T-cell (primary cell): Measurements from ENCODE around the gene VPS33A. TPM values are rescaled to one million over a fixed set of nuclear protein-coding genes. Genes with fewer than 3 reads are reported as not detected.

ENCODE experiments used
- ATAC-seq, 4 experiments: fragments of 200-7000 bp in 3 of 4; fragments of 150-1000 bp in 1 of 4; cut with Tn5 transposase; replicated peaks in 1 of 4; 1 replicate in 3 of 4; 2 replicates in 1 of 4; pipeline ENCODE4 v1.10.0; 2021; ENCODE audit warnings: moderate library complexity in 3 of 4, mild to moderate bottlenecking in 2 of 4, moderate number of reproducible peaks in 1 of 4
- CTCF ChIA-PET, 2 donors: fragments of 300-600 bp; sonication (Branson Sonifier 250); formaldehyde crosslinking; loops; one replicate each; lab custom pipeline; 2022; ENCODE audit warnings: antibody characterized with exemption in 2 of 2; lab: Charles Lee
- POLR2A ChIA-PET, 2 donors: fragments of 300-600 bp; sonication (Branson Sonifier 250); formaldehyde crosslinking; loops; one replicate each; lab custom pipeline; 2022; ENCODE audit warnings: antibody characterized with exemption in 2 of 2; lab: Charles Lee
- DNase-seq, 35 experiments: peaks; one replicate each; pipeline versions ENCODE4 v3.0.0 to v3.0.0-alpha.2; 2013 to 2023
- H3K27ac ChIP-seq: one replicate; pipeline ENCODE4 v1.5.1; 2013; ENCODE audit warnings: low read length
- H3K27me3 ChIP-seq, 2 experiments: replicated peaks in 1 of 2; 1 replicate in 1 of 2; 2 replicates in 1 of 2; pipeline versions ENCODE4 v1.6.1 to v1.7.0; 2013; ENCODE audit warnings: low read length in 1 of 2, mixed read lengths in 1 of 2; ENCODE audit not compliant: control insufficient read depth in 2 of 2, insufficient read depth in 2 of 2; ENCODE audit errors: extremely low read depth in 1 of 2
- H3K36me3 ChIP-seq, 2 donors: 1 replicate in 1 of 2; 2 replicates in 1 of 2; pipeline versions ENCODE4 v1.6.1 to v1.7.0; 2013; ENCODE audit warnings: low read length in 1 of 2; ENCODE audit not compliant: control insufficient read depth in 2 of 2, insufficient read depth in 1 of 2; ENCODE audit errors: extremely low read depth in 1 of 2
- H3K4me1 ChIP-seq, 2 experiments: 1 replicate in 1 of 2; 2 replicates in 1 of 2; pipeline versions ENCODE4 v1.6.1 to v1.7.0; 2013; ENCODE audit warnings: low read length in 2 of 2, mixed read lengths in 1 of 2; ENCODE audit not compliant: insufficient read depth in 2 of 2, control insufficient read depth in 1 of 2; ENCODE audit errors: extremely low read depth in 1 of 2
- H3K4me3 ChIP-seq, 2 donors: 1 replicate in 1 of 2; 2 replicates in 1 of 2; pipeline versions ENCODE4 v1.5.1 to v1.7.0; 2013; ENCODE audit warnings: mild to moderate bottlenecking in 2 of 2, low read length in 1 of 2, moderate library complexity in 1 of 2; ENCODE audit not compliant: control insufficient read depth in 1 of 2; ENCODE audit errors: extremely low read depth in 1 of 2
- H3K9me3 ChIP-seq: 2 replicates; pipeline ENCODE4 v1.7.0; 2013
- H3K27ac Mint-ChIP-seq, 2 donors: one replicate each; pipeline ENCODE4 v1.8.0; 2020 to 2021; ENCODE audit warnings: mild to moderate bottlenecking in 2 of 2, mixed read lengths in 2 of 2
- H3K27me3 Mint-ChIP-seq, 2 donors: one replicate each; pipeline ENCODE4 v1.8.0; 2021 to 2022; ENCODE audit warnings: mixed read lengths in 2 of 2
- H3K36me3 Mint-ChIP-seq: one replicate; pipeline ENCODE4 v1.8.0; 2021; ENCODE audit warnings: mixed read lengths
- H3K4me1 Mint-ChIP-seq, 3 donors: one replicate each; pipeline ENCODE4 v1.8.0; 2020 to 2022; ENCODE audit warnings: mixed read lengths in 3 of 3, mild to moderate bottlenecking in 1 of 3
- H3K4me3 Mint-ChIP-seq, 3 donors: one replicate each; pipeline ENCODE4 v1.8.0; 2020 to 2022; ENCODE audit warnings: mild to moderate bottlenecking in 3 of 3, mixed read lengths in 3 of 3, moderate library complexity in 3 of 3
- H3K9me3 Mint-ChIP-seq, 3 donors: one replicate each; pipeline ENCODE4 v1.8.0; 2020 to 2022; ENCODE audit warnings: mixed read lengths in 3 of 3
- WGBS: methylation state at CpG from one replicate; pipeline ENCODE4 v1.1.5; 2013; ENCODE audit warnings: missing lambda C conversion rate; ENCODE audit not compliant: insufficient coverage; 5-methylcytosine and 5-hydroxymethylcytosine counted together
- total RNA-seq, 35 experiments: library from RNA in 6 of 35; stranded (reverse) in 6 of 35; fragments of 120-200 nt in 1 of 35; gene quantifications; one replicate each; pipeline versions ENCODE4 v1.2.1 to v1.2.4 and lab custom pipeline; 2013 to 2026

The VPS33A gene
- total RNA-seq (10 to 100 TPM; 22.7 to 35.0 (median 29.5) TPM), total RNA-seq (lab: John Stamatoyannopoulos, UW) (8.8 to 41.4 (median 21.0) reads per million in 29 experiments)
- total RNA-seq (2013): 38.0 TPM

DNA sequence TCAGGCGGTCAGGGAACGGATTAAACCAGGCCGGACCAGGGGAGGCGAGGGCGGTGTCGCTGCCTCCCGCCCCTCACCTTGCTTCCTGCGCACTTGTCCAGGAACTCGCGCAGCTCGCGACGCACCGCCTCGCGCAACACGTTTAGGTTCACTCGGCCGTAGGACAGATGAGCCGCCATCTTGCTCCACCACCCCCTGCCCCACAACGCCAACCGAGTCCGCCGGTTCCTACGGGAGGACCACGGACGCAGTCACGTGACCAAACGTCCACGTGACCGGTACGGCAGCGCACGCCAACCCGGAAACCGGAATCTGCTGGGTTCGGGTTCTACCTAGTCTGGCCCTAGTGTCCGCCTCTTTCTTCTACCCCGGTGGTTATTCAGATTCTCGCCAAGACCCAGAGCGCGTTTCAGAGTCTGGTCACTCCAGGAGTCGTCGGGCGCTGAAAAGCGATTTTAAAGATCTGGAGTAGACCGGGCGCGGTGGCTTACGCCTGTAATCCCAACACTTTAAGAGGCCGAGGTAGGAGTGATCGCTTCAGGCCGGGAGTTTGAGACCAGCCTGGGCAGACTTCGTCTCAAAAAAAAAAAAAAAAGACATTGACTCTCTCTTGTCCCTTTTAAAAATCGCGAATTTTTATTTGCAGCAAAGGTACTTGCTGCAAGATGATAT lies at the start of gene VPS33A:
VPS33A (minus strand) TSS at position 265 of the 672 bp plus-strand sequence; CDS start at position 179, 86 bp downstream.
- Histone ChIP-seq H3K36me3 (peaks cover 10 to 24% of the 10 kb centered on the region in 2 donors), H3K4me3 (peak within 1 kb of the TSS; percentile 85 to 99), H3K27ac (peak within 1 kb of the TSS; percentile 94), H3K27me3 (no peaks in the 10 kb centered on the region), H3K9me3 (no peaks in the 10 kb centered on the region), H3K4me1 (peaks cover 4 to 22% of the 10 kb centered on the region in 2 experiments)
- CTCF ChIA-PET: interaction anchor here (0.6 to 2.2 kb wide), 13 partner anchors 20 to 1357 kb away, joined by 3 to 30 read pairs (median 3); partner anchors contain the start of genes DIABLO (in 1 of the 2), RHOF (in 1 of the 2) and ZCCHC8 (in 1 of the 2)
- DNase-seq (peak; percentile 81 to 96 (median 88)), ATAC-seq (peak; percentile 81 to 87 (median 84))
- Mint-ChIP-seq H3K9me3 (no peaks in the 10 kb centered on the region), H3K4me3 (peak within 1 kb of the TSS; percentile 92 to 97 (median 95)), H3K27ac (peak within 1 kb of the TSS; percentile 99), H3K4me1 (peaks cover 18 to 36% (median 33%) of the 10 kb centered on the region in 3 donors), H3K27me3 (peaks cover 0 to 3% of the 10 kb centered on the region in 2 donors), H3K36me3 (peaks cover 15% of the 10 kb centered on the region)
- under 1% methylated on average over 47 of the region's 56 CpGs for WGBS
- POLR2A ChIA-PET: interaction anchor here (0.6 to 1.5 kb wide), 15 partner anchors 21 to 973 kb away, joined by 3 to 18 read pairs (median 4); partner anchors contain the start of gene DIABLO (in 1 of the 2)

DNA sequence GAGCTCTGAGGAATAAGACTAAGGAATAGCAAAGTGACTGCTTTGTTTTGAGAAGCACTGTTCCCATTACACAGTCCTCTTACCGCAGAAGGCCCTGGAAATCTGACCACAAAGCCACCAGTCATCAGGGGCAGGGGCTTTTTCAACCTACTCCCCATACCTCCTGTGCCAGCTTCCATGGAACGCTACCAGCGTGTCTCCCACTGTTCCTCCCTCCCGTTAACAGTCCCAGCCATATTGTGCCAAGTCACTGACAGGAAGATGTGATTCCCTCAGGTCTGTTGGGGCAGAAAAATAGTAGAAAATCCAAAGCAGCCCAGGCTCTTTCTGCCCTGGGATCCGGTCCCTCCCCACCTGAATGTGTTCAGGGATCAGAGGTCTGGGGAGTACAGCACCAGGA lies 46.6 kb upstream of the VPS33A start:
- CTCF ChIA-PET: no interaction called here
- 100% methylated on average over 2 of the region's 5 CpGs for whole genome bisulfite sequencing
- H3K9me3 Mint-ChIP-seq: no peaks in the 10 kb centered on the region
- H3K27ac Mint-ChIP-seq: no peak overlapping the region
- DNase-seq (no peak), ATAC-seq (no peak)
- peaks cover 38% of the 10 kb centered on the region for H3K36me3 Mint-ChIP-seq
- H3K27me3 Mint-ChIP-seq: no peaks in the 10 kb centered on the region
- no peaks in the 10 kb centered on the region for H3K4me1 Mint-ChIP-seq
- H3K27ac ChIP-seq: no peak overlapping the region
- POLR2A ChIA-PET: no interaction called here
- H3K4me3 ChIP-seq: no peak overlapping the region
- no peaks in the 10 kb centered on the region for H3K27me3 ChIP-seq
- no peaks in the 10 kb centered on the region for H3K9me3 ChIP-seq
- H3K4me1 ChIP-seq: no peaks in the 10 kb centered on the region
- H3K36me3 ChIP-seq: peaks cover 3 to 53% of the 10 kb centered on the region in 2 donors
- H3K4me3 Mint-ChIP-seq: no peak overlapping the region

DNA sequence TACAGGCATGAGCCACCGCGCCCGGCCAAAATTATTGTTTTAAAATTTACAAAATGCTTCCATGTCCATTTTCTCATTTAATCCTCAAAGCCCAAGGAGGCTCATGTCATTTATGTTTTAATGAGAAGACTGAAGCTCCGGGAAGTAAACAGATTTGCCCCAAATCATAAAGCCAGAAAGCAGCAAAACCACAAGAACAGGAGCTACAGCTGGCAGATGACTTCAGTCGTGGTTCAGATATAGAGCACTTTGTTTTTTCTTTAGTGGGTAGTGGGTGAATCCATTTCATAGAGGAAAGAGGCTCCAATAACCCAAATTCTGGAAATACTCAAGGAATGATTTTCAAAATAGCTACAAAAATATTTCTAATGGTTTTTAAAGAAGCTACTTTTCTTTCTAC lies 45.4 kb upstream of the VPS33A start:
- Mint-ChIP-seq H3K4me3 (no peak overlapping the region), H3K27ac (no peak overlapping the region), H3K4me1 (no peaks in the 10 kb centered on the region), H3K36me3 (peaks cover 29% of the 10 kb centered on the region), H3K9me3 (no peaks in the 10 kb centered on the region), H3K27me3 (no peaks in the 10 kb centered on the region)
- no CpG with 5 or more reads among the region's 5 CpGs for WGBS
- no peak for DNase-seq
- ChIA-PET POLR2A (interaction anchor here in 1 of 2 donors (0.5 kb wide), 1 partner anchor 1933 kb away, joined by 4 read pairs; no protein-coding TSS in a partner anchor), CTCF (no interaction called here)
- ATAC-seq: no peak
- Histone ChIP-seq H3K4me1 (no peaks in the 10 kb centered on the region), H3K27ac (no peak overlapping the region), H3K36me3 (peaks cover 3 to 45% of the 10 kb centered on the region in 2 donors), H3K9me3 (no peaks in the 10 kb centered on the region), H3K27me3 (no peaks in the 10 kb centered on the region), H3K4me3 (no peak overlapping the region)

DNA sequence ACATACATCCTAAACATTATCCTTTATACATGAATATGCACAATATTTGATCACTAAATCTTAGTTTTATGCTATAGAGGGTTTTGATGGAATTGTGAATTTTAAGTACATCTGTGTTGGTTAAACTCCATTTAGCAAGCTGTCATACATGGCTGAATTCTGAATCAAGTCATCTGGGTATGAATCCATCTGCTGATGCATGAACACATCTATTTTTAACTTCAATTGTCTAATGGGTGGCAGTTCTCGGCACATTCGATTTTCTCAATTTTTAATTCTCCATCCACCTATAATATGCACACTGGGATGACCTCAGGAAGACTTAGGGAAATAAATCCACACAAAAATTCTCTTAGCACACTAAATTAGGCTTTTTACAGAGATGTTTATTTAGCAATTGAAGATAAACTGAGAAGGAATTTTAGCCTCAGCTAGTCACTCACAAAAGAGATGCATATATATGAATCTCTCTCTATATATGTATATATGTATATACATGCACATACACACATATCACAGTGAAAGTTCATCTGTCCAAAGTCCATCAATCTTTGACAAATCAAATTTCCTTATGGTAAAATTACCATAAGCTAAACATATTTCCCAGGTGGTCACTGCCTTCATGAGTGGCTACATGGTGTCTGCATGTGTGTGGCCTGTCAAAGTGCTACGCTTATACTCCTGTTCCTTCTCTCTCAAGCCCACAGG lies 44.5 kb upstream of the VPS33A start:
- H3K9me3 ChIP-seq: no peaks in the 10 kb centered on the region
- no peak overlapping the region for H3K4me3 Mint-ChIP-seq
- no peaks in the 10 kb centered on the region for H3K4me1 Mint-ChIP-seq
- no peak overlapping the region for H3K4me3 ChIP-seq
- H3K9me3 Mint-ChIP-seq: no peaks in the 10 kb centered on the region
- CTCF ChIA-PET: no interaction called here
- POLR2A ChIA-PET: interaction anchor here in 1 of 2 donors (0.5 kb wide), 1 partner anchor 1932 kb away, joined by 4 read pairs; no protein-coding TSS in a partner anchor
- peaks cover 30% of the 10 kb centered on the region for H3K36me3 Mint-ChIP-seq
- WGBS: no CpG with 5 or more reads among the region's 3 CpGs
- DNase-seq: no peak
- H3K27me3 Mint-ChIP-seq: no peaks in the 10 kb centered on the region
- H3K4me1 ChIP-seq: no peaks in the 10 kb centered on the region
- H3K27me3 ChIP-seq: no peaks in the 10 kb centered on the region
- no peak overlapping the region for H3K27ac Mint-ChIP-seq
- H3K36me3 ChIP-seq: peaks cover 3 to 37% of the 10 kb centered on the region in 2 donors
- no peak for ATAC-seq
- H3K27ac ChIP-seq: no peak overlapping the region

DNA sequence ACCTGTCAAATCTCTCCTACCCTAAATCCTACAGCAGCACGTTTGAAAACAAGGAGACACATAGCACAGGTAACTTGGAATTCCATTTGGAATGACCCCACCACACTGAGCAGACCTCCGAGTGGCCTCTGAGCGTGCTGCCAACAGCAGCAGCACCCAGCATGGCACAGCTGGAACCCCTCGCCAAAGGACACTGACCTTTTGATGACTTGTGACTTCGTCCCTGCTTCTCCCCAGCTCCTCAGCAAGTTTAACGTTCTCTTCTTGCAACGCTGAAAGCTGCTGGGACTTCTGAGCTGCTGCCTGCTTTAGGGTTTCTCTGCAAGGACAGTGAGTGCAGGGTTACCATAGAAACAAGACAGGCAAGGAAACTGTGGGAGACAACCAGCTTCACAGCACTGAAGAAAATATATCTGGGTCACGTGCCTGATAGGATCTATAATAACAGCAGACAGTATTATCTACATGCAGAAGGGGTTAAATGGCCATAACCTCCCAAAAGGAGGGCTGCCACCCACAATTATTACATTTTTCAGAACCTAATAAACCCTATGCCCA lies 43.3 kb upstream of the VPS33A start:
- CTCF ChIA-PET: no interaction called here
- H3K36me3 ChIP-seq: peaks cover 3 to 31% of the 10 kb centered on the region in 2 donors
- no peaks in the 10 kb centered on the region for H3K9me3 Mint-ChIP-seq
- H3K4me3 Mint-ChIP-seq: no peak overlapping the region
- 93% methylated on average over 8 of the region's 8 CpGs for WGBS
- no peak overlapping the region for H3K27ac ChIP-seq
- H3K4me1 ChIP-seq: no peaks in the 10 kb centered on the region
- no peak for ATAC-seq
- H3K27me3 ChIP-seq: no peaks in the 10 kb centered on the region
- H3K4me3 ChIP-seq: no peak overlapping the region
- H3K27me3 Mint-ChIP-seq: no peaks in the 10 kb centered on the region
- H3K36me3 Mint-ChIP-seq: peaks cover 24% of the 10 kb centered on the region
- no peak for DNase-seq
- POLR2A ChIA-PET: no interaction called here
- no peaks in the 10 kb centered on the region for H3K9me3 ChIP-seq
- H3K27ac Mint-ChIP-seq: no peak overlapping the region
- no peaks in the 10 kb centered on the region for H3K4me1 Mint-ChIP-seq

DNA sequence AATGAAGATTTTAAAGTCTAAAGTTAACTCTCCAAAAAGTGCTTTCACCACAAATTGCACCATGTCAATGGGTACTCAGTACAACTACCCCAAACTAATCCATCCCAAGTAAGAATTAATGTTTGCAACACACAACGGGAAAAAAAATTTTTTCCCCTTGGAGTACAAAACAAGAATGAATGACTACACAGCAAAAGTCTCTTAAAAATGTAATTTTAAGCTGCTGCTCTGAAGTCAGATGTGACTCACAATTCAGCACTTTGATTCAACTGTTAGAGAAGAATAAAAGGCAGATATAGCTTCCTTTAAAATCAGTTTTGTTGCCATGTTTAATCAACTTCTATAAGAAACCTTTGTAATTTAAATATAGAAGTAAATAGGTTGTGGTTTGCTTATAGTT lies 42.5 kb upstream of the VPS33A start:
- H3K36me3 Mint-ChIP-seq: peaks cover 20% of the 10 kb centered on the region

More for the DNA sequence above, 42.5 kb upstream of the VPS33A start:
- DNase-seq (no peak), ATAC-seq (no peak)
- no peaks in the 10 kb centered on the region for H3K4me1 ChIP-seq
- CTCF ChIA-PET: no interaction called here
- no peaks in the 10 kb centered on the region for H3K9me3 Mint-ChIP-seq
- H3K36me3 ChIP-seq: peaks cover 3 to 34% of the 10 kb centered on the region in 2 donors
- no CpG with 5 or more reads among the region's 1 CpG for WGBS
- H3K27me3 ChIP-seq: no peaks in the 10 kb centered on the region
- no peak overlapping the region for H3K4me3 ChIP-seq
- no peaks in the 10 kb centered on the region for H3K9me3 ChIP-seq
- H3K27me3 Mint-ChIP-seq: no peaks in the 10 kb centered on the region
- H3K27ac Mint-ChIP-seq: no peak overlapping the region
- H3K4me3 Mint-ChIP-seq: no peak overlapping the region
- H3K4me1 Mint-ChIP-seq: no peaks in the 10 kb centered on the region
- POLR2A ChIA-PET: no interaction called here
- H3K27ac ChIP-seq: no peak overlapping the region
